HTR-8/SVneo (cell line): Measurements from ENCODE around the gene TAOK2.

Experiments used
- DNase-seq: peaks from one replicate; pipeline ENCODE4 v3.0.0; 2011; ENCODE audit warnings: low spot score, mixed read lengths; ENCODE audit not compliant: insufficient read length
- FAIRE-seq: peaks from 2 replicates; lab custom pipeline; 2011; peaks lifted over from hg19 to GRCh38; lab: Jason Lieb, UNC

The TAOK2 gene

DNA sequence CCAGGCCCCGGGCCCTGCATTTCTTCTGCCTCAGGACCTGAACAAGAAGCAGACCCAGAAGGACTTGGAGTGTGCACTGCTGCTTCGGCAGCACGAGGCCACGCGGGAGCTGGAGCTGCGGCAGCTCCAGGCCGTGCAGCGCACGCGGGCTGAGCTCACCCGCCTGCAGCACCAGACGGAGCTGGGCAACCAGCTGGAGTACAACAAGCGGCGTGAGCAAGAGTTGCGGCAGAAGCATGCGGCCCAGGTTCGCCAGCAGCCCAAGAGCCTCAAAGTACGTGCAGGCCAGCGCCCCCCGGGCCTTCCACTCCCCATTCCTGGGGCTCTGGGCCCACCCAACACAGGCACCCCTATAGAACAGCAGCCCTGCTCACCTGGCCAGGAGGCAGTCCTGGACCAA lies 12.6 kb downstream of the TAOK2 start:
- no peak for FAIRE-seq

GRCh38 chr16:29986931-29987330 lies 13.3 kb downstream of the TAOK2 start:
- DNase-seq (no peak), FAIRE-seq (no peak)

More for the DNA sequence above, 12.6 kb downstream of the TAOK2 start:
- DNase-seq = no peak

GRCh38 chr16:29987371-29988085 lies 13.9 kb downstream of the TAOK2 start:
- DNase-seq = no peak

GRCh38 chr16:29988346-29989075 lies 14.8 kb downstream of the TAOK2 start:
- FAIRE-seq (no peak), DNase-seq (no peak)

More at GRCh38 chr16:29987371-29988085, 13.9 kb downstream of the TAOK2 start:
- no peak for FAIRE-seq

DNA sequence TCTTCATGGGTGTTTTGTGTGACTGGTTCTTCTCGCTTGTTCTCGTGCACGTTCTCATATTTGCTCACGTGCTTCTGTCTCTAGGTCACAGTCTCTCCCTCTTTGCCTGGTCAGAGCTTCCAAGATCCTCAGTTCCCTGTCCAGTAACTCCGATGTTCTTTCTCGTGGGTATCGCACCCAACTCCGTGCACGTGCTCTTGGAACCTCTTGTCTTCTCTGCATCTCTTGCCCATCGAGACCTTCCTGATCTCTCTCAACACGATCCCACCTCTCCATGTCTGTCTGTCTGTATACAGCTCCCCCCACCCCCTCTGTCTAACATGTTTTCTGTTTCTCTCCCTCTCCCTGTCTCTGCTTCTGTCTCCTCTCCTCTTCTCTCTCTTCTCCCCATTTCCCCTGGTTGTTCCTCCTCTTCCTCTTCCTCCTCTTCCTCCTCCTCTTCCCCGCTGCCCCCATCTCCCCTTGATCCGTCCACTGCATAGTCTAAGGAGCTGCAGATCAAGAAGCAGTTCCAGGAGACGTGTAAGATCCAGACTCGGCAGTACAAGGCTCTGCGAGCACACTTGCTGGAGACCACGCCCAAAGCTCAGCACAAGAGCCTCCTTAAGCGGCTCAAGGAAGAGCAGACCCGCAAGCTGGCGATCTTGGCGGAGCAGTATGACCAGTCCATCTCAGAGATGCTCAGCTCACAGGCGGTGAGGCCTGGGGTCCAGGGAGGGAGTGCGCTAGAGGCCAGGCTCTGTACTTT lies 15.6 kb downstream of the TAOK2 start:
- DNase-seq (no peak), FAIRE-seq (no peak)

GRCh38 chr16:29990034-29990433 lies 16.4 kb downstream of the TAOK2 start:
- no peak for FAIRE-seq
- DNase-seq = no peak

- DNase-seq (no peak), FAIRE-seq (no peak)
Measured at GRCh38 chr16:29990883-29991570, 17.4 kb downstream of the TAOK2 start.

DNA sequence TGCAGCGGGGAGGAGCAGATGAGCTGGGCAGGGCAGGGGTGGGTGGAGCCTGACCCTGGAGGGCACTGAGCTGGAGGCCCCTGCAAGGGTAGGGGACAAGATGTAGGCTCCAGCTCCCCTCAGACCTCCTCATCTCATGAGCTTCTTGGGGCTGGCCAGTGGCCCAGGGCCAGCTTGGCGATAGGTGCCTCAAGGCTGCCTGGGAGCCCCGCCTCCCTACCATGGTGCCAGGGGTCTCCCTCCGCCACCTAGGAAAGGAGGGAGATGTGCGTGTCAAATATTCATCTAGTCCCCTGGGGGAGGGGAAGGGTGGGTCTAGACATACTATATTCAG lies 17.9 kb downstream of the TAOK2 start:
- FAIRE-seq (no peak), DNase-seq (no peak)

DNA sequence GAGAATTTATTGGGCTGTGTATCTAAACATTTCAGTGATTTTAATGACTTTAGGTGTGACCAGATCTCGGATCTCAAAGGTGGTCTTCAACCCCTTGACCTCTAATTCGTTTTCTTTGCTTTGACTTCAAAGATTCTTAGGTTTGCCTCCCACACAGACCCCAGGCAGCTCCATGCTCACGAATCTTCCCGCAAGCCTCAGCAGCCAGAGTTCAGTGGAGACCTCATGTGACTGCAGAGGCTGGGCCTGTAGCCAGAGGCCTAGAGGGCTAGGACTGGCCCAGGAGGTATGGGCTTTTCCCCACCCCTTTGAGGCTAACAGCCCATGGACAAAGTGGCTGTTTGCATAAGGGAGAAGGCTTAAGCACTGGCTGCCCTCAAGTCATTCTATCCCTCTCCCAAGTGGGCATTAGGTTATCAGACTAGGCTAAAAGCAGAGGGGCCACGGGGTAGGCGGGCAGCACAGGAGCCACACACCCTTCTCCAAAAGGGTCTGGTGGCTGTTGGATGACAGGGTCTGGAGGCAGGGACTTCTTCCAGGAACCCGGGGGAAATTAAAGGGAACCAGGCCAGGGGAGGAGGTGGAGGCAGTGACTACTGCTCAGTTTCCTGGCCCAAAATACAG lies 18.8 kb downstream of the TAOK2 start:
- no peak for FAIRE-seq

DNA sequence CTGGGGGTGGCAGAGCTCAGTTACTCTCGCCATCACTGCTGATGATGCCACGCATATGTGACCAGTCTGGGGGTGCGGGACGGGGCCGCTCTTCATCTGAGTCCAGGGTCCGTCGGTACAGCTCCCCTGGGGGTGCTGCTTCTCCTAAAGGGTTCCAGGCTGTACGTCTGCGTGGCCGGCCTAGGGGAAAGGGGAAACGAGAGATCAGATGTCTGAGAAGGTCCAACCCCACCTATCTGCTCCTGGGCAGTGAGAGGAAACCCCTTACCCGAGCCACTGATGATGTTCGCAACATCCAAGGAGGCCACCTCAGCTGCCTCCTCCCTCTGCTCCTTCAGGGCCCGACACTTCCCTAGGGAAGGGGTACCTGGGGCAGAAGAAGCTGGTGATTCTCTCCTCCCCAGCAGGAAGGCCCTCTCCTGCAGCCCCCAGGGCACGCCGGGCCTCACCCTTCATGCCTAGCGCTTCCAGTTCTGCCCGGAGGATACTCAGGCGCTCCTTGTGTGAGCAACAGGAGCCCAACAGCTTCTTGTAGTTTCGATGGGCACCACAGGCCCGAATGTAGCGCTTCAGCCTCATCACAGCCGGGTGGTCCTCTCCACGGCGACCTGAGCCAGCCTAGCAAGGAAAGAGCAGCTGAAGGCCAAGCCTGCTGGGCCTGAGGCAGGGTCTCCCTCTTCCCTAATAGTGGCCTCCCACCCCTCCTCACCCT lies 19.7 kb downstream of the TAOK2 start:
- DNase-seq = no peak
- no peak for FAIRE-seq

More for the DNA sequence above, 18.8 kb downstream of the TAOK2 start:
- DNase-seq = no peak

DNA sequence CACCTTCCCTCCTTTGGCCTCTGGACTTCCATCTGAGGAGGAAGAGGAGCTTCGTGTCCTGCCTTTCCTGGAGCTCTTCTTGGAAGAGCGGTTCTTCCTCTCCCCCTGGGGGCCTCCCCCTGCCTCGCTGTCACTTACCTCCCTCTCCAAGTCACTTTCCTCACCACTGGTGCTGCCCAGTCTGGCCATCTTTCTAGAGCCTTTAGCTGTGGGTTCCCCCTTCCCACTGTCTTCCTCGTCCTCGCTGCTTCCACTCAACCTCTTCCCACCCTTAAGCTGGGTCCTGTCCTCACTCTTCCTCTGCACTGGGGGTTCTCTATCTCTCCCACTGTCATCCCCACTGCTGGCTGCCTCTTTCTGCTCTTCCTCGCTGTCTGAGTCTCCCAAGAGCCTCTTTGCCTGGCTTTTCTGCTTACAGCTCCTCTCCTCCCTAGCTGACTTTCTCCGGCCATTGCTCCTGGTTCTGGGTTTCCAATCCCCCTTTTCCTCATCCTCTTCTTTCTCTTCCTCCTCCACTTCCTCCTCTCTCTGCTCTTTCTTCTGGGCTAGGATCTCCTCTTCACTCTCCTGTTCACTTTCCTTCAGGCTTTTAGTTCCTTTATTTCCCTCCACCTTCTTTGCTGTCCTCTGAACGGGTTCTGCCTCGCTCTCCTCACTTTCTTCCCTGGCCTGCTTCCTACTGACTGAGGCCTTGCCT lies 20.4 kb downstream of the TAOK2 start:
- FAIRE-seq = no peak
- DNase-seq = no peak

DNA sequence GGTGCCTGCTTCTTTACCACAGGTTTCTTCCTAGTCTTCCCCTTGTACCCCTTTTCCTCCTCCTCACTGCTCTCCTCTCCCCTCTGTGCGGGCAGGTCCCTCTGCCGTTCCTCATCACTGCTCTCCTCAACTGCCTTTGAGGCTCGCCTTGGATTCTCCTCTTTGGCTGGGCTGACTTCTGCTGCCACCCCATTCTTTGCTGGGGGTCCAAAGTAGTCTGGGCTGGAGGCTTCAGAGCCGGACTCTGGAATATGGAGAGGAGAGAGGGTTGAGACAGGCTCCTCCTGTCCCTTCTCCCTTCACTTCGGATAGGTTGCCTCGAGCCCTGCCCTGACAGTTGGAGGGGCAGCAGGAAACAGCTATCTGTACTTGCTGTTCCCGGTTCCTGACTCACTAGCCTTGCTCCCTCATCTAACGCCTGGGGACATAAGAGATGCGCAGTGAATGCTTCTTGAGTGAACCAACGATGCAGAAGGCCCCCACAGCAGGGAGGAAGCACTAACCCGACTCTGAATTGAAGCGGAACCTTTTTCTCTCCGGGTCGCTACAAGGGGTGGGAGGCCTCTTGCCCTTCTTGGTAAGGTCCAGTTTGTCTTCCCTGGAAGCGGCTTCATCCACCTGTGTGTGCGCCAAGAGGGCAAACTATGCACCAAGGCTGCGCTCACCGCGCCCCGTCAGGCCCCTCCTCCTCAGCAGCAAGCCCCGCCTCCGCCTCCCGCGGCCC lies 21.1 kb downstream of the TAOK2 start:
- FAIRE-seq = no peak
- no peak for DNase-seq

GRCh38 chr16:29995324-29995910 lies 21.7 kb downstream of the TAOK2 start, which contains the start of gene HIRIP3:
TSS of gene HIRIP3 (minus strand) at chr16:29995617. CDS start at chr16:29995605, 12 bp downstream.
- FAIRE-seq = no peak
- DNase-seq = peak; percentile 89

- FAIRE-seq (peak; percentile 82), DNase-seq (peak; percentile 99)
Measured at GRCh38 chr16:29995911-29996765, 22.5 kb downstream of the TAOK2 start, which contains the start of gene INO80E. TSS of gene INO80E (plus strand) at chr16:29996241. CDS start at chr16:29996311, 70 bp downstream.

- FAIRE-seq (no peak), DNase-seq (no peak)
Measured at GRCh38 chr16:29996766-29997250, 23.1 kb downstream of the TAOK2 start.

DNA sequence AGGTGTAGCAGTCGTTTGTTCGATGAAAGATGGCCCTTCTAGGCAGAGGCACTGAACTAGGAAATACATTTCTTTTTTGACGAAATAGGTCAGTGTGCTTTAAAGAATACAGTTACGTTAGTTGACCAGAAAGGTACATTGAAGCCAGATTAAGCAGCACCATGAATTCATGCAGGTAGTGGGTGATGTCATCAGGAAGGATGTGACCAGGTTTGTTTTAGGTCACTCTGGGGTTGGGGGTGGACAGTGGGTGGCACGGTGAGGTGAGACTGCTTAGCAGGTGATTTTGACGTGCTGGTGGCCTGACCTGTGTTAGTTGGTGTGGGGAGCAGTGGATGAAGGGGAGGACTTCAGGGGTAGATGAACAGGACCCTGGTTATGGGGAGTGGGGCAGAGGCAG lies 25.9 kb downstream of the TAOK2 start:
- DNase-seq = no peak
- no peak for FAIRE-seq
